ENCODE measurements around the gene NFYB.
"Not testable (repeated sequence)": the region's sequence is repeated elsewhere in the genome, so short reads cannot be mapped to it uniquely, and the experiment has no call there.

NFYB gene

GRCh38 chr12:104163028-104163427, 25.0 kb upstream of the NFYB start:
- DNase-seq (ENCODE audit: low read depth, low spot score), result not testable (repeated sequence)

- DNase-seq (ENCODE audit: low read depth, low spot score), result no peak
Observed at GRCh38 chr12:104155711-104156555, 17.9 kb upstream of the NFYB start.

DNA sequence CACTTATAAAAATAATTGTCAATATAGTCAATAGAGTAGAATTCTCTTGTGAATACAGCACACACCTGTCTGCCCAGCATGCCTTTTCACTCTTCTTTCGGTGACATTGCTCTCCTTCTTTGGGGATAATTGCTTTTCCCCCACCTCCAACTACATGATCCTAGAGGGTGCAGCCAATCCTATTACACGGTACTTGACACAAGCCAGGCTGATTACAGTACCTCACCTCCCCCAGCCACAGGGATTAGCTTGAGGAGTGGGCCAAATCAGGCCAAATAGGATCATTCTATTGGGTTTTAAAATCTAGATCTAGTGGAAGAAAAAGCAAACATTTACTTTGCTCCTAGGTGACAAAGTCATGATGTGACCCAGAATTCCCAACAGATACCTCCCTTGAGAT, 16.8 kb upstream of the NFYB start:
- no peak for DNase-seq (ENCODE audit: low read depth, low spot score)

GRCh38 chr12:104154286-104154685, 16.3 kb upstream of the NFYB start:
- DNase-seq (ENCODE audit: low read depth, low spot score), result no peak

DNA sequence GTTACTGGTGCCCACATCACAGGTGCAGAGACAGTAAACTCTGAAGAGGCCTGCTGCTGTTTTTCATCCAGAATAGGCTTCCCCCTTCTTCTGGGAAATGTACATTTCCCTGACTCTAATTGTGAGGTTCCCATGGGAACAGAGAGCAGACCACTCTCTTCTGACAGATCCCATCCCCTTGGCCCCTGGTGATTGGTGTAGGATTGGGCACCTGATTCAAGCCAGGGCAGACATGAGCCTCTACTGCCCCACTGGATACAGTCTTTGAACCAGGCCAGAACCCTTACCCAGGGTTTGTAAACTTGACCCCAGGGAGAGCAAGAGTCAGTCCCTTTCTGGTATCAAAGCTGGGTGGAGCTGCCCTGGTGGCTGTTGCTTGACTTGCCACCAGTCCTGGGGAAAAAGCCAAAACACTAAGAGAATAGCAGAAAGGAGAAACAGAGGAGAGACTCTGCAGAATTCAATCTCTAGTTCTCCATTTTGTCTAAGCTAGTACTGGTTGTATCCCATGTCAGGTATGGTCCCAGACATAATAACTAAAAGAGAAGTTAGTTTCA, 14.8 kb upstream of the NFYB start:
- no peak for DNase-seq (ENCODE audit: low read depth, low spot score)

GRCh38 chr12:104150416-104150815, 12.4 kb upstream of the NFYB start:
- DNase-seq (ENCODE audit: low read depth, low spot score), result no peak

GRCh38 chr12:104147346-104147745, 9.3 kb upstream of the NFYB start:
- no peak for DNase-seq (ENCODE audit: low read depth, low spot score)

DNA sequence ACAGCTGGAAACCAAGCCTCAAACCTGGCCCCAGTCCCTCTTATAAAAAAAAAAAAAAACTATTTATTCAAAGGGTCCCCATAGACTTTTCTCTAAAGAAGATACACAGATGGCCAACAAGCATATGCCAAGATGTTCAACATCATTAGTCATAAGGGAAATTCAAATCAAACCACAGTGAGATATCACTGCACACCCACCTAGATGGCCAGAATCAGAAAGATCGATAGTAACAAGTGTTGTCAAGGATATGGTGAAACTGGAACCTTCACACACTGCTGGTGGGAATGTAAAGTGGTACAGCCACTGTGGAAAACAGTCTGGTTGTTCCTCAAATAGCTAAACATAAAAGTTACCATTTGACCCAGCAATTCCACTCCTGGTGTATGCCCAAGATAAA, 5.9 kb upstream of the NFYB start:
- DNase-seq (ENCODE audit: low read depth, low spot score), result no peak

DNA sequence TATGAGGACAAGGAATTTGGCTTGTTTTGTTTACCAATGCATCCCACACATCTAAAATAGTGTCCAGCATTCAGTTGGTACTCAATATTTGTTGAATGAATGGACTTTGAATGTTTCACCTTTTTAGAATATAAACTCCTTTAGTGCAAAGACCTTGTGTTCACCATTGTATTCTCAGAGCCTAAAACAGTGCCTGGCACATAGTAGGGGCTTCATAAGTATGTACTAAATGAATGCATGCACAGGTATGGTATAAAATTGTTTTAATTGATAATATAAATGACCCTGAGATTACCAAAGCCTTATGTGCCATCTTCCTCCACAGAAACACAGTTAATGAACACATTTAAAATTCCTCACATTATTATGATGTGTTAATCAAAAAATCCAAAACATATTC, 5.0 kb upstream of the NFYB start:
- no peak for DNase-seq (ENCODE audit: low read depth, low spot score)

- DNase-seq (ENCODE audit: low read depth, low spot score), result no peak
Observed at GRCh38 chr12:104142543-104142942, 4.5 kb upstream of the NFYB start.

DNA sequence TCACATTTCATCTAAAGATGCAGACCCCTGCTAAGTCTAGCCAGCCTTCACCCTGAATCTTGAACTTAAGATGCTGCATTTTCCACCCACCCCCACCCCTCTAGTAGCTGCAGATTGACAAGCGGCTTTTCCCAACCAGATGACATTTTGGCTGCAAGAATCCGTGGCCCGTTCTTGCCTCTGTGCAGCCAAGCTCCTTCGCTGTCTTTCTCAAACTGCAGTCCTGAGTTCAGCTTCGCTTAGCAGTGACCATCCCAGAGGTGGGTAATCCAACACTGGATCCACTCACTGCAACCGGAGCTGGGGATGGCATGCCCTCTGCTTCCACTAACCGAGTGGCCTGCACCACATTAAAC, 765 bp upstream of the NFYB start:
- no peak for DNase-seq (ENCODE audit: low read depth, low spot score)

GRCh38 chr12:104137001-104137901, 759 bp downstream of the NFYB start:
- DNase-seq (ENCODE audit: low read depth, low spot score), result no peak

DNA sequence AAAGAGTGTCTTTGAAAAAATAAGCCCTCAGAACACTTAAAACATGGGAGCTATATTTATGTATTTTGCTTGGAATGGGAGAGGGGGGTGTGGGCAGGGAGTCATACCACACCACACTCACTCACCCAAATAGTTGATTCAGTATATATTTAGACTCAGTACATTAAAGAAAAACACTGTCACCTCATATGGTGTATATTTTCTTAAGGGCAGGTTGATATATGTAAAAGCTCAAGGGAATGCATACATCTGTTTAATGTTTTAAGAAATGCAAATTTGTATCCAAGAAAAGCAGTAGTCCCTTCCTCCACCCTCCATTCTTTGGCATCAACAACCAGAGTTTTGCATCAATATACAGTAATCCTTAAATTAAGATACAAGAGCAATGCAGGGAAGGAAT, 1.4 kb downstream of the NFYB start:
- no peak for DNase-seq (ENCODE audit: low read depth, low spot score)

DNA sequence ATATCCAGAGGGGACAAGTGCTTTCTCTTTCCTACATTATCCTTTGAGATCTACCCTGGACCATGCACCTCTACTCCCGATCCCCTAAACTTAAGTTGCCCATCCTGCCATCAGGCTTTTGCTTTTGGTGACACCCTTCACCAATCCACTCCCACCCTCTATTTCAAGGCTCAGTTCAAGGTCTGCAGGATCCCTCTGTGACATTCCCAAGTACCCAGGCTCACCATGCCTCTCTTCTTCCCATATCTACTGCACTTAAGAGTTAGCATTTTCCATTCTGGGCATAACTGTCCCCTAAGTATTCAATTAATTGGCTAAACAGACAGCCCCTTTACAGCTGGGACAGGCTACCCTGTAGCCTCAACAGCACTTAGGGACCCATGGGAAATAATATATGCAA, 3.1 kb downstream of the NFYB start:
- no peak for DNase-seq (ENCODE audit: low read depth, low spot score)

- no peak for DNase-seq (ENCODE audit: low read depth, low spot score)
Observed at GRCh38 chr12:104133866-104134265, 4.1 kb downstream of the NFYB start.

DNA sequence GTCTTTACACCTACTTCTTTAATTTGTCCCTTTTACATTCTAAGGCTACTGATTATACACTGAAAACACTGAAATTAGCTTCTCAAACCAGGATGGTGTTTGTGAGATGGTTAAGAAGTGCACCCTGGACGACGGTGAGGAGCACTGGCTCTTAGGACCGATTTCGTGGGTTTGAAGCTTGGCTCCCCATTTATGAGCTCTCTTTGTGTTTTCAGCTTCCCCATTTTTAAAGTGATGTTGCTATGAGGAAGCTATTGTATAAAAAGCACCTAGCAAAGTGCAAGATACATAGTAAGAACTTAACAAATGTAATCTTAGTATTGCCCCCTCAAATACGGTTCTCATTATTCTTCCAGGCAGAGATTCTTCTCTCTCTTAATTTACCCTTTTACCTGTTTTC, 4.7 kb downstream of the NFYB start:
- no peak for DNase-seq (ENCODE audit: low read depth, low spot score)

- no peak for DNase-seq (ENCODE audit: low read depth, low spot score)
Observed at GRCh38 chr12:104132351-104132956, 5.6 kb downstream of the NFYB start.

GRCh38 chr12:104131609-104132008, 6.4 kb downstream of the NFYB start:
- DNase-seq (ENCODE audit: low read depth, low spot score), result no peak

GRCh38 chr12:104130760-104131159, 7.2 kb downstream of the NFYB start:
- no peak for DNase-seq (ENCODE audit: low read depth, low spot score)

DNA sequence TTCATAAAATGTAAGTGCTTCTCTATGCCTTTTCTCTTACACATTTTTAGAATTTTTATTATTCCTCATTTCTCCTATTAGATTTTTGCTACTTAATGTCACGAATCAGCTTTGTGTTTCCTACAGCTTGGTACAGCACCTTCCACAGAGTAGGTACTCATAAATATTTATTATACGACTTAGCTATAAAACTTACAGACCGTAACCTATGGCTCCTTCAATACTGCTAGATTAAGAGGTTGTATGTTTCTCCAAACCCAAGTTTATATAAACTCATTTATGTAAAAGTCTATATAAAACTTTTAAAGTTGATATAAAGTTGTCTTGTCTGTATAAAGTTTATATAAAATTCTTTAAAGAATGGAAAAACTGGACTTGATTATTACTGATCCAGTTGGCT, 11.5 kb downstream of the NFYB start:
- no peak for DNase-seq (ENCODE audit: low read depth, low spot score)

DNA sequence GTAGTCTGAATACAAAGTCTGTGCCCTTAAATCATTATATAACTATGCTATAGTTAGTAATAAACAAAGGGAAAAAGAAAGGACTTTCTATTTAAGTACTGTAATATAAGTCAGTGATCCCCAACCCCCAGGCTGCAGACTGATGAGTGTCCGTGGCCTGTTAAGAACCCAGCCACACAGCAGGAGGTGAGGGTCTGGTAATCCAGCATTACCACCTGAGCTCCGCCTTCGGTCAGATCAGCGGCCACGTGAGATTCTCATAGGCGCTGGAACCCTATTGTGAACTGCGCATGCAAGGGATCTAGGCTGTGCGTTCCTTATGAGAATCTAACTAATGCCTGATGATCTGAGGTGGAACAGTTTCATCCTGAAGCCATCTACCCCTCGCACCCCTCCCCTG, 15.7 kb downstream of the NFYB start:
- DNase-seq (ENCODE audit: low read depth, low spot score), result no peak

DNA sequence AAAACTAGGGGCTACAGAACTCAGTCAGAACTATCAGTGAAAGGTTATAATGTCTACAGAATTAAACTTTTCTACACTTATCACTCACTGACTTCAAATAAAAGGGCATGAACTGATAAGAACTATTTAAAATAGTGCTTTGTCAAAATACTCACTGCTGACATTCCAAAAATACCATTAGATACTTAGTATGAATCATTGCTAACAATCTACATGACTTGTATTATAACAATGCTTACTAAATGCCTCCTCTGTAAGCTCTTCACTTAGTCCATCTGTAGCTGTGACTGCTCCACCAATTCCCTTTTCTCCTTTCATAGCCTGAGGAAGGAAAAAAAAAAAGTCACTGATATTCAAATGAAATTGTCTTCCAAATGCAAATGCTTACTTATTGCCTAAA, 17.0 kb downstream of the NFYB start:
- DNase-seq (ENCODE audit: low read depth, low spot score), result no peak

All from smooth muscle cell of the brain vasculature (primary cell).